ENCODE results near the gene FOXI1. TPM values are rescaled to one million over a fixed set of nuclear protein-coding genes. Genes with fewer than 3 reads are reported as not detected.

The FOXI1 gene
- total RNA-seq, 4 donors from 2014 or later, result not detected

DNA sequence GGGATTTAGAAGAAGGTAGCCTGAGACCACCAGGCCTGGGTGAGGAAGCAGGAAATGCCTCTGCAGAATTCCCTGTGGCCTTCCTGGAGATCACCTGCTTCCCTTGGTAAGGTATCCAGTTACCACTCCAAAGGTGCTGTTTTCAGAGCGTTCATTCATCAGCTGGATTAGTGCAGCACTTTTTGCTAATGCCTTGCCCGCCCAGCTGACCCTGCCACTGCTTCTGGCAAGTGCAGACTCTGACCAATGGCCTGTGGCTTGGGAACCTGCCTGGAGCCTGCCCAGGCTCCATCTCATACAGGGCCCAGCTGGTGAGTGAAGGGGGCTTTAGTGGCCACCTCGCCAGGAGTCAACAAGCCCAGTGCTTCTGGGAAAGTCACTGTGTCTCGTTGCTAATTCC is 48.6 kb downstream of the FOXI1 start:
- TF ChIP-seq, protein P1, sequence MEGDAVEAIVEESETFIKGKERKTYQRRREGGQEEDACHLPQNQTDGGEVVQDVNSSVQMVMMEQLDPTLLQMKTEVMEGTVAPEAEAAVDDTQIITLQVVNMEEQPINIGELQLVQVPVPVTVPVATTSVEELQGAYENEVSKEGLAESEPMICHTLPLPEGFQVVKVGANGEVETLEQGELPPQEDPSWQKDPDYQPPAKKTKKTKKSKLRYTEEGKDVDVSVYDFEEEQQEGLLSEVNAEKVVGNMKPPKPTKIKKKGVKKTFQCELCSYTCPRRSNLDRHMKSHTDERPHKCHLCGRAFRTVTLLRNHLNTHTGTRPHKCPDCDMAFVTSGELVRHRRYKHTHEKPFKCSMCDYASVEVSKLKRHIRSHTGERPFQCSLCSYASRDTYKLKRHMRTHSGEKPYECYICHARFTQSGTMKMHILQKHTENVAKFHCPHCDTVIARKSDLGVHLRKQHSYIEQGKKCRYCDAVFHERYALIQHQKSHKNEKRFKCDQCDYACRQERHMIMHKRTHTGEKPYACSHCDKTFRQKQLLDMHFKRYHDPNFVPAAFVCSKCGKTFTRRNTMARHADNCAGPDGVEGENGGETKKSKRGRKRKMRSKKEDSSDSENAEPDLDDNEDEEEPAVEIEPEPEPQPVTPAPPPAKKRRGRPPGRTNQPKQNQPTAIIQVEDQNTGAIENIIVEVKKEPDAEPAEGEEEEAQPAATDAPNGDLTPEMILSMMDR (IDR thresholded peaks at IDR 0.05; ENCODE audit: low read depth), result no peak

DNA sequence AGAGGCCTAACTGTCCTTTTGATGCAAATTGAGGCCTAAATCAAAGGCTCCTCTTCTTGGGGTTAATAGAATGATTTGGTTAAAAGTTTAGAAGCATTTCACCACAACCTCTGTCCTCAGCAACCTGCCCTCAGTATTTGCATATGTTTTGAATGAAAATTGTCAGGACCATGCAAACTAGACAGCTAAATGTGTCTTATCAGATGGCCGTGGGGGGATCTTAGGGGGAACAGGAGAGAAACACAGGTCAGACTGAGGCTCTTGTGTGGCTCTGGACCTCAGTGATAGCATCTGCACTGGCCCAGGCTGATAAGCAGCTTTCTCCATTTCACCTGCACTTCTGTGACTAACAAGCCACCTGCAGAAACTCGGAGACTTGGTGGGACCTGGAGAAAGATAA is 49.0 kb downstream of the FOXI1 start:
- TF ChIP-seq, protein P1 (IDR thresholded peaks at IDR 0.05; ENCODE audit: low read depth), result no peak

DNA sequence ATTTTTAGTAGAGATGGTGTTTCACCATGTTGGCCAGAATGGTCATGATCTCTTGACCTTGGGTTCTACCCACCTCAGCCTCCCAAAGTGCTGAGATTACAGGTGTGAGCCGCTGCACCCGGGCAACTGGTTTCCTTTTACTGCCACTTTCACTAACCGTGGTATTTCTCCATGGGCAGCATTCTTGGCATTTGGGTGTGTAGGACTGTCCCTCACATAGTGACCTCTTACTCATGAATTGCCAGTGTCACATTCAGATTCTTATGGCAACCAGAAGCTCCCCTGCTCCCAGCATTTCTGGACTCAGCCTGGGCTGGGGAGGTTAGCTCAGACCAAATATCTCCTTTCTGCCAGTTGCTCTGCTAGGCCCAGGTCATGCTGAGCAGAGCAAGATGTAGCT is 50.1 kb downstream of the FOXI1 start:
- TF ChIP-seq, protein P1 (IDR thresholded peaks at IDR 0.05; ENCODE audit: low read depth), result no peak

DNA sequence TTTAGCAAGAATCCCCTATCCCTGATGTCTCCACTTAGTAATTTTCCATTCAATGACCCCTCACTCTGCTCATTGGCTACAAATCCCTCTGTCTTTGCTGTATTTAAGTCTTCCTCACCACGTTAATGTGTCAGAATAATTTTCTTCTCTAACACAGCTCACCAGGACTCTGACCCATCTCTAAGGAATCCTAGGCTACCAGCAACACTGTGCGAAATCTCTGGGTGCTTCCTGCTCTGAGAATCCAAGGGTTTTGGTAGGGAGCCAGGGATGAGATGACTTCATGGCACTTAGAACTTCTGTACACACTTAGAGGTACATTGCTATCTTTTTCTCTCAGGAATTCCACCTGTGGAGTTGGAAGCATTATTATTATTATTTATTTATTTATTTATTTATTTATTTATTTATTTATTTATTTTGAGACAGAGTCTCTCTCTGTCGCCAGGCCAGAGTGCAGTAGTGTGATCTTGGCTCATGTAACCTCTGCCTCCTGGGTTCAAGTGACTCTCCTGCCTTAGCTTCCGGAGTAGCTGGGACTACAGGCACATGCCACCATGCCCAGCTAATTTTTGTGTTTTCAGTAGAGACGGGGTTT is 53.5 kb downstream of the FOXI1 start:
- TF ChIP-seq, protein P1 (IDR thresholded peaks at IDR 0.05; ENCODE audit: low read depth), result no peak

Other genes starting within 250 kb of the FOXI1 start
- under 1 TPM in 2 of 4 donors, not detected in 2; 0.16 to 0.34 TPM for gene INSYN2B, start 125.4 kb upstream of the FOXI1 start, total RNA-seq
- 1 to 10 TPM in 2 of 4 donors, under 1 TPM in 1, not detected in 1; 0.68 to 2.3 (median 1.5) TPM for gene C5orf58, start 127.1 kb downstream of the FOXI1 start, total RNA-seq
- 100 to 1,000 TPM in 1 of 4 donors, 10 to 100 TPM in 3; 45.8 to 120 (median 55.0) TPM for gene LCP2, start 191.9 kb downstream of the FOXI1 start, total RNA-seq

Data from subcutaneous adipose tissue (tissue), 4 donors.